ENCODE measurements around the gene CACNB2. TPM values are rescaled to one million over a fixed set of nuclear protein-coding genes. Genes with fewer than 3 reads are reported as not detected.

Gene CACNB2
- total RNA-seq, 1 donor, result 2.1 TPM

- H3K4me3 ChIP-seq (ENCODE audit: low read depth, low read length), result no peak overlapping the region
- no peak for DNase-seq (ENCODE audit: low read depth)
- TF ChIP-seq CTCF (IDR thresholded peaks at IDR 0.05; ENCODE audit: insufficient read depth, low read length), result no peak
Observed at GRCh38 chr10:18133046-18133445, 7.2 kb upstream of the CACNB2 start.

- no peak for TF ChIP-seq CTCF (IDR thresholded peaks at IDR 0.05; ENCODE audit: insufficient read depth, low read length)
- DNase-seq (ENCODE audit: low read depth), result no peak
- H3K4me3 ChIP-seq (ENCODE audit: low read depth, low read length), result no peak overlapping the region
Observed at GRCh38 chr10:18134509-18134908, 5.7 kb upstream of the CACNB2 start.

GRCh38 chr10:18134921-18135320 lies 5.3 kb upstream of the CACNB2 start:
- no peak overlapping the region for H3K4me3 ChIP-seq (ENCODE audit: low read depth, low read length)
- no peak for DNase-seq (ENCODE audit: low read depth)
- no peak for TF ChIP-seq CTCF (IDR thresholded peaks at IDR 0.05; ENCODE audit: insufficient read depth, low read length)

GRCh38 chr10:18136073-18136791 lies 4.0 kb upstream of the CACNB2 start:
- no peak overlapping the region for H3K4me3 ChIP-seq (ENCODE audit: low read depth, low read length)
- DNase-seq (ENCODE audit: low read depth), result no peak
- no peak for TF ChIP-seq CTCF (IDR thresholded peaks at IDR 0.05; ENCODE audit: insufficient read depth, low read length)

GRCh38 chr10:18137111-18137510 lies 3.1 kb upstream of the CACNB2 start:
- no peak for TF ChIP-seq CTCF (IDR thresholded peaks at IDR 0.05; ENCODE audit: insufficient read depth, low read length)
- no peak overlapping the region for H3K4me3 ChIP-seq (ENCODE audit: low read depth, low read length)
- no peak for DNase-seq (ENCODE audit: low read depth)

GRCh38 chr10:18140957-18141845 lies 977 bp downstream of the CACNB2 start:
- no peak for TF ChIP-seq CTCF (IDR thresholded peaks at IDR 0.05; ENCODE audit: insufficient read depth, low read length)
- H3K4me3 ChIP-seq (ENCODE audit: low read depth, low read length), result peak overlapping the region; percentile 73
- DNase-seq (ENCODE audit: low read depth), result peak; percentile 29

Data from fibroblast of the aortic adventitia (primary cell).